HuH-7.5 (cell line): ENCODE data around the gene RETREG1.
"Not testable (repeated sequence)": the region's sequence is repeated elsewhere in the genome, so short reads cannot be mapped to it uniquely, and the experiment has no call there.

ENCODE experiments used
- DNase-seq: peaks from one replicate; pipeline ENCODE4 v3.0.0; 2011; ENCODE audit warnings: low spot score

The RETREG1 gene

DNA sequence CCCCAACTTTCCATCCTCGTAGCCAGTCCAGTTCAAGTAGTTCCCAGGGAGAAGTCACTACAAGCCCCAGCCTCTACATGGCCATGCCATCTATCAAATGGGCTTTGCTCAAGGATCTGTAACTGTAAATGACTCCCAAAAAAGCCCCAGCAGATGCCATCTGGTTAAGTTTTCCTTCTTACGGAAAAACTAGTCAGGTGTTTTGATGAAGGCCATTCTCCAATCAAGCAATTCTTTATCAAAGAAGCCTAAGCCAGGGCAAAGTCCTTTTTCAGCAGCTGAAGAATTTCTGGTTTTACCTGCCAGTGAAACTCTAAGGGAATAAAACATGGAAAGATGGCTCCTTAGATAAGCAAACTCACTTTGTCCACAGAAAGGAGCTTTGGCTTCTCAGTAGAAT, 129.3 kb downstream of the RETREG1 start:
- no peak for DNase-seq

DNA sequence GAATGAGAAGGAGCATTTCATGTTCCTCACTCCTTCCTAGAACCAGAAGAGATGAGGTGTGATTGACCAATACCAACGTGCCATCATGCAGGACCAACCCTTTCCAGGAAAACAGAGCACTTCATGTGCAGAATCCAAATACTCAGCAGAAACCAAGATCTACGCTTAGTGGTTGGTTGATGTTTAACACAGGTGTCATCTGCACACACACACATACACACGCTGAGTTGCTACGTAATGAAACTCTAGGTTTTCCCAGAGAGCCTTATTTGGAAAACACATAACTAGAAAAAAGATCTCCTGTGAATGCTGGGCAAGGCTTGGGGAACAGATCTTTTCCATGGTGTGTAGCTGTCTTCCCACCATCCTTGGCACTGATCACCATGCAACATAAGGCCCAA, 130.1 kb downstream of the RETREG1 start:
- no peak for DNase-seq

DNA sequence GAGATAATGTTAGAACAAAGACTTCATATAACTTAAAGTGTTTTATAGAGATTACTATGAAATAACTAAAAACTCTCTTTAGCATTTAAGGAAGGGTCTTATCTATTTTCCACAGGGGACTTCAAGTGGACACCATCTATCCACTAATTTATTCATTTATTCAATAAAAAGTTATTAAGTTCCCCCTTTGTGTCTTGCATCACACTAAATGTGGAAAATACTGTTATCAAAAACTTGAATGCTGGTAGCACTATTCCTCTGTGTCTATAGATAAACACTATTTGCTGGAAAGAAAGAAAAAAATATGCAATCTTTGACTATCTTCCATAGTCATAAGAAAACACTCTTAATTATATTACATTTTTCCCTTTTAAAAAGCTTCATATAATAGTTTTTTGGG, 131.1 kb downstream of the RETREG1 start:
- DNase-seq = no peak

GRCh38 chr5:16484081-16484480, 132.7 kb downstream of the RETREG1 start:
- no peak for DNase-seq

GRCh38 chr5:16483361-16483760, 133.4 kb downstream of the RETREG1 start:
- DNase-seq = no peak

DNA sequence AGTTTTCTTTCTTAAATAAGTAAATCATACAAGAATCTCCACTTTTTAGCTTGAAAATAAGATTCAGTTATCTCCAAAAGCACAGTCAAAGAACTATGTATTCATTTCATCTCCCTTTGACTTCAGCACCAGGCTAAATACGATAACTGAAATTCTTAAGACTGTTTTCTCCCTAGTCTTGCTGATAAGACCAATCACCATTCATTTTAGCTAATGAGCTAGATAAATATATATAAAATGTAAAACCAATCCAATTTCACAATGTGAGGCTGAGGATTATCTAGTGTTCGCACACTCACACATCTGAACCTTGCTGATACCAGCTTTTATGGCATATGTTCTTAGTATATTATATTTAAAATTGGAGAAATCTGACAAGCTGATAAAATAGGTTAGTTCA, 133.9 kb downstream of the RETREG1 start:
- no peak for DNase-seq

- DNase-seq = no peak
Observed at GRCh38 chr5:16480821-16481538, 135.8 kb downstream of the RETREG1 start.

DNA sequence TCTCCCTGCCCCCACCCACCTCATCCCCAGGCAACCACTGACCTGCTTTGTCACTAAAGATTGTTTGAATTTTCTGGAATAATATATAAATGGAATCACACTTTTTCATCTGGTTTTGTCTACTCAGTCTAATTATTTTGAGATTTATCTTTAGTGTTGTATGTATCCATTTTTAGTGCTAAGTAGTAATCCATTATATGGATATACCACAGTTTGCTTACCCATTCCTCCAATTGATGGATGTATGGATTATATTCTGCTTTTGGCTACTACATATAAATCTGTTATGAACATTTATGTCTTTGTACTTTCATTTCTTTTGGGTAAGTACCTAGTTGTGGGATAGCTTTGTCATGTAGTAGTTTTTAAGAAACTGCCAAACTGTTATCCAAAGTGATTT, 136.7 kb downstream of the RETREG1 start:
- no peak for DNase-seq

GRCh38 chr5:16477541-16477940, 139.3 kb downstream of the RETREG1 start:
- no peak for DNase-seq

- DNase-seq = not testable (repeated sequence)
Observed at GRCh38 chr5:16476417-16476816, 140.4 kb downstream of the RETREG1 start.

DNA sequence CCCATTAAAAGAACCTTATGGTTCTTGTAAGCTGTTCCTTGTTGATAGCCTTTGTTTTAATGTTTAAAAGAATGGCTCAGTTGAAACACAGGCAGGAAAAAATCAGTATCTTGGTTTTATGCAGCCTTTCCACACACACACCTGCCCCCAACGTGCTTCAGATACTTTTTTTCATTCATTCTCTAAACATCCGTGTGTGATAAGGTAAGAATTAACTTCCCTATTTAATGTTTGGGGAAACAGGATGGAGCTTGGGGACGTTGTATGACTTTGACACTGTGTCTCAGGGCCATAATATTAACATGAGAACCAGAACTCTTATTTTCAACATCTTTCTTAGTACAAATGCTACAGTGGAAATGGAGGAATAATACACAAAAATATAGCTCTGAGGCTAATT, 145.4 kb downstream of the RETREG1 start:
- DNase-seq = no peak

- no peak for DNase-seq
Observed at GRCh38 chr5:16467363-16468219, 149.2 kb downstream of the RETREG1 start.

- DNase-seq = peak; percentile 55
Observed at GRCh38 chr5:16465544-16466432, 151.0 kb downstream of the RETREG1 start, which contains the start of gene ZNF622. Gene ZNF622, minus strand, starts transcription at chr5:16465800. Its CDS starts 135 bp downstream, at chr5:16465665.

- DNase-seq = no peak
Observed at GRCh38 chr5:16464664-16465543, 151.9 kb downstream of the RETREG1 start.

DNA sequence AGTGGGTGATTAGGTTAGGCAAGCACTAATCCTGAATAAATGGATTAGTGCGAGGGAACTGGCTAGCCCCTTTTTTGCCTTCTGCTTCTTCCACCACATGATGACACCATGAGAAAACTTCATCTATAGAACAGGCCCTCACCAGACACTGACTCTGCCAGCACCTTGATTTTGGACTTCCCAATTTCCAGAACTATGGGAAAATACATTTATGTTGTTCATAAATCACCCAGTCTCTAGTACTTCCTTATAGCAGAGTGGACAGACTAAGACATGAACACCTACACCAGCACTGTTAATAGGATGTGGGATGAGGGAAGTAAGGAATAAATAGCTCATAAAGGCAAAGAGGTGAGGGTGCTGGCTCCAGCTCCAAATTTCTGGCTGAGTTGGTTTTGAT, 152.6 kb downstream of the RETREG1 start:
- DNase-seq = no peak

- DNase-seq = no peak
Observed at GRCh38 chr5:16461782-16462181, 155.0 kb downstream of the RETREG1 start.

- DNase-seq = no peak
Observed at GRCh38 chr5:16461026-16461425, 155.8 kb downstream of the RETREG1 start.

- no peak for DNase-seq
Observed at GRCh38 chr5:16459451-16459850, 157.3 kb downstream of the RETREG1 start.

- no peak for DNase-seq
Observed at GRCh38 chr5:16457853-16458252, 158.9 kb downstream of the RETREG1 start.

GRCh38 chr5:16457451-16457850, 159.3 kb downstream of the RETREG1 start:
- DNase-seq = no peak

DNA sequence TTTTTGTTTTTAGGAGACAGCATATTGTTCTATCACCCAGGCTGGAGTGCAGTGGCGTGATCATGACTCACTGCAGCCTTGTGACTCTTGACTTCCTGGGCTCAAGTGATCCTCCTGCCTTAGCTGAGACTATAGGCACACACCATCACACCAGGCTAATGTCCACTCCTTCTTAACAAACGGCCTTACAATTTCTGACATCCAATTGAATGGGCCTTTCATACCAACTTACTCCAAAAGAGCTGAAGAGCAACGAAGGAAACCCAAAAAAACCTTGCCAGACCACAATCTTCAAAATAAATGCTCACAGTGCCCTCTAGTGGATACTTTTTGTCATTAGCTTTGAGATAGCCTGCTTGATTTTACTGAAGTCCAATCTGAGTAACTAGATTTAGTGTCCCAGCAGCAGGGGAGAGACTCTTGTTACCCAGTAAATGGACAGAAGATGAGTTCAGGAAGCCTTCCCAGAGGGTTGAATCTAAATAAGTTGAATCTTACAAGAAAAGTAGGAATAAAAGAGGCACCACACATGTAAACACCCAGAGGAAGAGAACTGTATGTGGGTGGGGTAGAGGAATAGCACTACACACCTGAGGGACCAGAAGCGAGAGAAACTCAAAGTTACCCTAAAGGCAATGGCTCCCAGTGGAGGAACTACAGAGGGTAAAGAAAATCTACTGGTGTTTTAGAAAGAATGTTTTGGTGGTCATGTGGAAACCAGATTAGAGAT, 160.5 kb downstream of the RETREG1 start:
- DNase-seq = peak; percentile 12
